GM12878 (cell line): ENCODE measurements around the gene LTA. TPM values are rescaled to one million over a fixed set of nuclear protein-coding genes. Genes with fewer than 3 reads are reported as not detected.
A peak's percentile ranks its signal among the peaks of the same experiment; 100 is the strongest.

Experiments
- CEBPZ ChIP-seq: fragments of 150-350 bp; IDR thresholded peaks from 2 replicates; pipeline ENCODE4 v1.6.1; 2016; ENCODE audit warnings: low read depth, low read length
- CREB1 ChIP-seq: IDR thresholded peaks from 2 replicates; pipeline ENCODE4 v1.6.1; 2012; ENCODE audit warnings: low read depth, mild to moderate bottlenecking, inconsistent platforms
- DPF2 ChIP-seq: fragments of 450-650 bp; IDR thresholded peaks from 2 replicates; pipeline ENCODE4 v1.6.1; 2017; ENCODE audit warnings: mild to moderate bottlenecking
- E4F1 ChIP-seq: fragments of 450-650 bp; IDR thresholded peaks from 2 replicates; pipeline ENCODE4 v1.6.1; 2018; ENCODE audit warnings: borderline replicate concordance, mild to moderate bottlenecking; ENCODE audit not compliant: partially characterized antibody
- ELK1 ChIP-seq: IDR thresholded peaks from 2 replicates; pipeline ENCODE4 v1.6.1; 2012; ENCODE audit warnings: low read depth, low read length, improper control_type of control experiment
- ESRRA ChIP-seq: IDR thresholded peaks from 2 replicates; pipeline ENCODE4 v1.6.1; 2012; ENCODE audit warnings: mild to moderate bottlenecking, low read length, improper control_type of control experiment
- MTA2 ChIP-seq: fragments of 450-650 bp; IDR thresholded peaks from 2 replicates; pipeline ENCODE4 v1.6.1; 2016; ENCODE audit warnings: low read depth, mild to moderate bottlenecking, moderate library complexity
- MXI1 ChIP-seq: fragments of 150-350 bp; IDR thresholded peaks from 2 replicates; pipeline ENCODE4 v1.6.1; 2011; ENCODE audit warnings: low read depth, mild to moderate bottlenecking, inconsistent platforms, low read length, improper control_type of control experiment
- NFYB ChIP-seq: IDR thresholded peaks from 2 replicates; pipeline ENCODE4 v1.6.1; 2011; ENCODE audit warnings: low read depth, mild to moderate bottlenecking, low read length, improper control_type of control experiment, moderate library complexity; ENCODE audit not compliant: insufficient read depth
- NKRF ChIP-seq: fragments of 450-650 bp; conservative IDR thresholded peaks from 2 replicates; pipeline ENCODE4 v1.6.1; 2017; ENCODE audit warnings: mild to moderate bottlenecking, moderate library complexity
- RUNX3 ChIP-seq: IDR thresholded peaks from 2 replicates; pipeline ENCODE4 v1.6.1; 2012; ENCODE audit warnings: low read length, inconsistent platforms
- SP1 ChIP-seq: IDR thresholded peaks from one replicate; pipeline ENCODE4 v1.6.1; 2011; ENCODE audit warnings: low read depth, low read length
- SRF ChIP-seq, 2 experiments: IDR thresholded peaks; 2 replicates each; pipeline ENCODE4 v1.6.1; 2011; ENCODE audit warnings: low read depth in 2 of 2, low read length in 2 of 2, mild to moderate bottlenecking in 1 of 2, moderate library complexity in 1 of 2
- YY1 ChIP-seq: IDR thresholded peaks from 2 replicates; pipeline ENCODE4 v1.6.1; 2011; ENCODE audit warnings: low read depth, mild to moderate bottlenecking, low read length
- ZBED1 ChIP-seq: IDR thresholded peaks from 2 replicates; pipeline ENCODE4 v1.6.1; 2016; ENCODE audit warnings: borderline replicate concordance
- ZBTB11 ChIP-seq: fragments of 450-650 bp; formaldehyde crosslinking; IDR thresholded peaks from 2 replicates; pipeline ENCODE4 v1.5.0; 2022; ENCODE audit warnings: mild to moderate bottlenecking, missing genetic modification characterization
- ZNF207 ChIP-seq: fragments of 450-650 bp; IDR thresholded peaks from 2 replicates; pipeline ENCODE4 v1.6.1; 2014; ENCODE audit warnings: antibody characterized with exemption, mild to moderate bottlenecking, borderline replicate concordance
- polyA plus RNA-seq, 11 experiments: library from polyadenylated mRNA; depleted of rRNA in 4 of 11; unstranded in 6 of 11; stranded (reverse) in 5 of 11; fragments of >200 nt; fragmentation: Nextera tagmentation in 4 of 11; fragmentation: Illumina TruSeq in 1 of 11; extraction: Ambion mirVana in 4 of 11; extraction: Trizol in 1 of 11; gene quantifications; 1 replicate in 1 of 11; 2 replicates in 10 of 11; pipeline versions ENCODE4 v1.2.1 to v1.2.3, GENCODE V29; 2011 to 2016; ENCODE audit warnings: inconsistent platforms in 2 of 11, missing spikeins in 2 of 11, low read depth in 1 of 11
- total RNA-seq, 4 experiments: library from RNA; depleted of rRNA in 3 of 4; stranded (reverse); fragments of >200 nt in 3 of 4; fragmentation: Illumina TruSeq in 1 of 4; extraction: Trizol in 1 of 4; gene quantifications; 2 replicates each; pipeline versions ENCODE4 v1.2.1 to v1.2.3, GENCODE V29; 2013 to 2021

LTA gene
- total and polyA plus RNA-seq, 10 of the 15 experiments (the other 5 are each of a cell fraction or from before 2014, with no cell fraction given), result 27.5 to 100 (median 75.1) TPM

GRCh38 chr6:31576897-31577578 lies 4.9 kb downstream of the LTA start (continued):
- no peak for TF ChIP-seq ZNF207
- TF ChIP-seq RUNX3, result no peak
- TF ChIP-seq ELK1, result peak; percentile 54; the same call in 1 of the 2 replicates
- TF ChIP-seq NFYB, result peak; percentile 46; the same call in 1 of the 2 replicates
- no peak for TF ChIP-seq ZBED1
- TF ChIP-seq MTA2, result no peak
- 0 out of 2 replicates have a peak, but pooled peaks have one; percentile 59 for TF ChIP-seq MXI1
- TF ChIP-seq CEBPZ, result no peak
- no peak for TF ChIP-seq CREB1
- TF ChIP-seq SRF (IDR thresholded peaks at IDR 0.05; ENCODE audit: low read depth in 2 of 2, low read length in 2 of 2), result no peak
- TF ChIP-seq NKRF, result no peak; the same call in 1 of the 2 replicates
- TF ChIP-seq E4F1, result no peak
- no peak for TF ChIP-seq ESRRA
- peak; percentile 47 for TF ChIP-seq YY1
- TF ChIP-seq SP1, result no peak
- 0 out of 2 replicates have a peak, but pooled peaks have one; percentile 23 for TF ChIP-seq ZBTB11 (CRISPR knock-in tag)
- TF ChIP-seq DPF2, result peak; percentile 54; the same call in 1 of the 2 replicates
